GM23338 (cell line): Measurements from ENCODE around the gene OR5B21. TPM values are rescaled to one million over a fixed set of nuclear protein-coding genes. Genes with fewer than 3 reads are reported as not detected.

ENCODE experiments used
- ATAC-seq: fragments of 200-7000 bp; cut with Tn5 transposase; 3 replicates; pipeline ENCODE4 v1.9.1; 2020
- DNase-seq: peaks from one replicate; pipeline ENCODE4 v3.0.0-alpha.2; 2015; ENCODE audit warnings: low spot score
- H2AFZ ChIP-seq: fragments of 200-600 bp; sonication (generic); 2 replicates; pipeline ENCODE4 v1.8.0; 2016; ENCODE audit warnings: antibody characterized with exemption, mild to moderate bottlenecking, moderate library complexity
- H3F3A ChIP-seq: fragments of 200-600 bp; sonication (generic); replicated peaks from 2 replicates; pipeline ENCODE4 v1.8.0; 2017; ENCODE audit warnings: antibody characterized with exemption, mixed run types, low read depth
- H3K27ac ChIP-seq: fragments of 200-600 bp; sonication (generic); 2 replicates; pipeline ENCODE4 v1.6.1; 2016; ENCODE audit warnings: low read depth
- H3K27me3 ChIP-seq: fragments of 200-600 bp; sonication (generic); 2 replicates; pipeline ENCODE4 v1.8.0; 2016; ENCODE audit warnings: mild to moderate bottlenecking, mixed run types, moderate library complexity; ENCODE audit not compliant: insufficient read depth
- H3K36me3 ChIP-seq: fragments of 200-600 bp; sonication (generic); 2 replicates; pipeline ENCODE4 v1.8.0; 2016; ENCODE audit warnings: mild to moderate bottlenecking; ENCODE audit not compliant: insufficient read depth
- H3K4me1 ChIP-seq: fragments of 200-600 bp; sonication (generic); 2 replicates; pipeline ENCODE4 v1.8.0; 2016; ENCODE audit warnings: mild to moderate bottlenecking, moderate library complexity; ENCODE audit not compliant: insufficient read depth
- H3K4me2 ChIP-seq: fragments of 200-600 bp; sonication (generic); 2 replicates; pipeline ENCODE4 v1.7.1; 2017; ENCODE audit warnings: mixed run types
- H3K4me3 ChIP-seq: fragments of 200-600 bp; sonication (generic); 2 replicates; pipeline ENCODE4 v1.6.1; 2016; ENCODE audit warnings: mixed run types
- H3K79me2 ChIP-seq: fragments of 200-600 bp; sonication (generic); replicated peaks from 2 replicates; pipeline ENCODE4 v1.8.0; 2017; ENCODE audit warnings: mild to moderate bottlenecking; ENCODE audit not compliant: insufficient read depth
- H3K9me2 ChIP-seq: fragments of 200-600 bp; sonication (generic); 2 replicates; pipeline ENCODE4 v1.8.0; 2017; ENCODE audit not compliant: insufficient read depth
- H4K20me1 ChIP-seq: fragments of 200-600 bp; sonication (generic); replicated peaks from 2 replicates; pipeline ENCODE4 v1.8.0; 2017; ENCODE audit warnings: mild to moderate bottlenecking; ENCODE audit not compliant: insufficient read depth
- H3K27ac Mint-ChIP-seq: 2 replicates; pipeline ENCODE4 v1.8.0; 2020; ENCODE audit warnings: inconsistent platforms, mild to moderate bottlenecking, moderate library complexity, mixed read lengths
- H3K27me3 Mint-ChIP-seq: 3 replicates; pipeline ENCODE4 v1.8.0; 2022; ENCODE audit warnings: low read depth, mild to moderate bottlenecking, moderate library complexity, mixed read lengths, inconsistent platforms; ENCODE audit not compliant: insufficient read depth, poor library complexity
- H3K36me3 Mint-ChIP-seq: 3 replicates; pipeline ENCODE4 v1.8.0; 2021; ENCODE audit warnings: low read depth, mild to moderate bottlenecking, inconsistent platforms, moderate library complexity, mixed read lengths
- H3K4me1 Mint-ChIP-seq: 3 replicates; pipeline ENCODE4 v1.8.0; 2020; ENCODE audit warnings: mild to moderate bottlenecking, inconsistent platforms, mixed read lengths
- H3K4me3 Mint-ChIP-seq: 3 replicates; pipeline ENCODE4 v1.8.0; 2021; ENCODE audit warnings: moderate library complexity, mild to moderate bottlenecking, inconsistent platforms, mixed read lengths
- H3K9me3 Mint-ChIP-seq: 3 replicates; pipeline ENCODE4 v1.8.0; 2020; ENCODE audit warnings: moderate library complexity, mild to moderate bottlenecking, inconsistent platforms, mixed read lengths
- CTCF ChIP-seq, 2 experiments: fragments of 200-600 bp in 1 of 2; sonication (generic) in 1 of 2; conservative IDR thresholded peaks; 2 replicates each; pipeline versions ENCODE4 v1.5.1 to v1.6.1; 2016 to 2017; ENCODE audit warnings: antibody characterized with exemption in 2 of 2, low read depth in 2 of 2, mild to moderate bottlenecking in 2 of 2, moderate library complexity in 1 of 2
- JUNB ChIP-seq: IDR thresholded peaks from one replicate; pipeline ENCODE4 v1.6.1; 2016; ENCODE audit warnings: antibody characterized with exemption; ENCODE audit not compliant: unreplicated experiment
- NANOG ChIP-seq: IDR thresholded peaks from 2 replicates; pipeline ENCODE4 v1.6.1; 2016; ENCODE audit warnings: antibody characterized with exemption, borderline replicate concordance
- REST ChIP-seq: IDR thresholded peaks from one replicate; pipeline ENCODE4 v1.6.1; 2018; ENCODE audit warnings: antibody characterized with exemption; ENCODE audit not compliant: unreplicated experiment
- ZNF114 ChIP-seq: fragments of 250-450 bp; sonication (Bioruptor Pico); IDR thresholded peaks from 2 replicates; pipeline ENCODE4 v1.5.0; 2020; ENCODE audit warnings: mild to moderate bottlenecking, moderate library complexity
- ZNF331 ChIP-seq: fragments of 250-450 bp; sonication (Bioruptor Pico); IDR thresholded peaks from 2 replicates; pipeline ENCODE4 v1.5.0; 2020; ENCODE audit warnings: low read depth, mild to moderate bottlenecking, moderate library complexity
- ZNF462 ChIP-seq: fragments of 250-450 bp; sonication (Bioruptor Pico); IDR thresholded peaks from 2 replicates; pipeline ENCODE4 v1.5.0; 2020; ENCODE audit warnings: mild to moderate bottlenecking, moderate library complexity
- polyA plus RNA-seq: library from polyadenylated mRNA; unstranded; fragments of >200 nt; fragmentation: Nextera tagmentation; extraction: Ambion mirVana; gene quantifications from 2 replicates; pipeline ENCODE4 v1.2.1, GENCODE V29; 2016
- total RNA-seq: library from RNA; depleted of rRNA; stranded (reverse); fragments of >200 nt; shearing (Covaris generic); gene quantifications from 2 replicates; pipeline ENCODE4 v1.2.3, GENCODE V29; 2014

Gene OR5B21
- total and polyA plus RNA-seq, 2 experiments from 2014 or later, result not detected

- TF ChIP-seq ZNF462 (CRISPR knock-in tag) (no peak), NANOG (no peak)
Measured at GRCh38 chr11:58527429-58527828, 19.5 kb upstream of the OR5B21 start (continued).

GRCh38 chr11:58526721-58527120 is 18.8 kb upstream of the OR5B21 start:
- Histone ChIP-seq H2AFZ (no peak overlapping the region), H3K4me3 (no peak overlapping the region), H3K4me1 (no peaks in the 10 kb centered on the region), H3K27ac (no peak overlapping the region), H3F3A (no peaks in the 10 kb centered on the region), H3K79me2 (no peaks in the 10 kb centered on the region), H3K36me3 (no peaks in the 10 kb centered on the region), H3K4me2 (no peak overlapping the region), H3K27me3 (no peaks in the 10 kb centered on the region), H3K9me2 (no peaks in the 10 kb centered on the region), H4K20me1 (no peaks in the 10 kb centered on the region)
- H3K9me3 Mint-ChIP-seq, result peaks cover 16% of the 10 kb centered on the region
- H3K27ac Mint-ChIP-seq, result no peak overlapping the region
- DNase-seq, result no peak
- peaks cover 13% of the 10 kb centered on the region; the same call in 2 of the 3 replicates for H3K4me1 Mint-ChIP-seq
- H3K27me3 Mint-ChIP-seq, result no peaks in the 10 kb centered on the region
- ATAC-seq, result no peak
- H3K36me3 Mint-ChIP-seq, result peaks cover 17% of the 10 kb centered on the region
- H3K4me3 Mint-ChIP-seq, result no peak overlapping the region
- TF ChIP-seq REST, result no peak
- no peak for TF ChIP-seq CTCF (conservative IDR thresholded peaks at IDR 0.05; ENCODE audit: low read depth in 2 of 2)
- TF ChIP-seq ZNF114 (CRISPR knock-in tag), result no peak
- TF ChIP-seq JUNB, result no peak
- TF ChIP-seq NANOG, result no peak
- TF ChIP-seq ZNF331 (CRISPR knock-in tag), result no peak
